Ascending aorta (tissue), 2 donors: ENCODE data around the gene TMEM151A. TPM values are rescaled to one million over a fixed set of nuclear protein-coding genes. Genes with fewer than 3 reads are reported as not detected.

Source experiments
- DNase-seq, 2 donors: peaks; one replicate each; pipeline ENCODE4 v3.0.0-alpha.2; 2019; ENCODE audit warnings: low spot score in 2 of 2
- H3K27ac ChIP-seq, 2 donors: fragments of 200-600 bp; sonication (generic); one replicate each; pipeline ENCODE4 v1.5.1; 2016 to 2017; ENCODE audit warnings: mild to moderate bottlenecking in 1 of 2
- H3K27me3 ChIP-seq: fragments of 200-600 bp; sonication (generic); one replicate; pipeline ENCODE4 v1.5.1; 2017
- H3K36me3 ChIP-seq, 2 donors: fragments of 200-600 bp; sonication (generic); one replicate each; pipeline ENCODE4 v1.5.1; 2016
- H3K4me1 ChIP-seq, 2 donors: fragments of 200-600 bp; sonication (generic); one replicate each; pipeline ENCODE4 v1.5.1; 2016 to 2017; ENCODE audit warnings: mild to moderate bottlenecking in 1 of 2
- H3K4me3 ChIP-seq, 2 donors: fragments of 200-600 bp; sonication (generic); one replicate each; pipeline ENCODE4 v1.5.1; 2016 to 2017; ENCODE audit warnings: mild to moderate bottlenecking in 1 of 2
- H3K9me3 ChIP-seq, 2 donors: fragments of 200-600 bp; sonication (generic); one replicate each; pipeline ENCODE4 v1.5.1; 2016
- intact Hi-C: fragments of 100-400 bp; cut with DNase I; formaldehyde crosslinking; loops from one replicate; pipeline ENCODE4 v1.15.1; 2023
- total RNA-seq: library from RNA; depleted of rRNA; stranded (reverse); fragments of >200 nt; gene quantifications from one replicate; pipeline ENCODE4 v1.1.0, GENCODE V29; 2016
- TF ChIP-seq, protein P1 (sequence below), 3 experiments: fragments of 200-600 bp in 2 of 3; fragments of 450-650 bp in 1 of 3; sonication (generic) in 2 of 3; IDR thresholded peaks; one replicate each; pipeline ENCODE4 v1.5.1; 2016 to 2019; ENCODE audit warnings: antibody characterized with exemption in 3 of 3, mild to moderate bottlenecking in 1 of 3, moderate library complexity in 1 of 3

The TMEM151A gene
- total RNA-seq, 1 donor from 2014 or later = 3.6 TPM

DNA sequence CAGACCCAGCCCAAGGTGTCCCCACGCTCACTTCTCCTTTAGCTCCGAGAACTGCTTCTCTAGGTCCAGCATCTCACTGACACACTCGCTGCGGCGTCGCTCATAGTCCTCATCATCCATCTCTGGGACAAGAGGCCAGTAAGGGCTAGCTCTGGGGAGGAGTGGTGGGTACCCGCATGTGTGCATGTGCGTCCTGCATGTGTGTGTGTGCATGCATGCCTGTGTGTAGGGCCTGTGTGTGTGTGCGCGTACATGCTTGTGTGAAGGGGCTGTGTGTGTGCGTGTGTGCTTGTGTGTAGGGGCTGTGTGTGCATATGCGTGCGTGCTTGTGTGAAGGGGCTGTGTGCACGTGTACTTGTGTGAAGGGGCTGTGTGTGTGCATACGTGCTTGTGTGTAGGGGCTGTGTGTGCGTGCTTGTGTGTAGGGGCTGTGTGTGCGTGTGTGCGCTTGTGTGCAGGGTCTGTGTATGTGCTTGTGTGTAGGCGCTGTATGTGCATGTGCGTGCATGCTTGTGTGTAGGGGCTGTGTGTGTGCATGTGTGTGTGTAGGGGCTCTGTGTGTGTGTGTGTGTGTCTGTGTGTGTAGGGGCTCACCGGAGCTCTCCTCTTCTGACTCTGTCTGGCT, 49.9 kb downstream of the TMEM151A start:
- no peak overlapping the region for H3K27ac ChIP-seq
- TF ChIP-seq, protein P1, sequence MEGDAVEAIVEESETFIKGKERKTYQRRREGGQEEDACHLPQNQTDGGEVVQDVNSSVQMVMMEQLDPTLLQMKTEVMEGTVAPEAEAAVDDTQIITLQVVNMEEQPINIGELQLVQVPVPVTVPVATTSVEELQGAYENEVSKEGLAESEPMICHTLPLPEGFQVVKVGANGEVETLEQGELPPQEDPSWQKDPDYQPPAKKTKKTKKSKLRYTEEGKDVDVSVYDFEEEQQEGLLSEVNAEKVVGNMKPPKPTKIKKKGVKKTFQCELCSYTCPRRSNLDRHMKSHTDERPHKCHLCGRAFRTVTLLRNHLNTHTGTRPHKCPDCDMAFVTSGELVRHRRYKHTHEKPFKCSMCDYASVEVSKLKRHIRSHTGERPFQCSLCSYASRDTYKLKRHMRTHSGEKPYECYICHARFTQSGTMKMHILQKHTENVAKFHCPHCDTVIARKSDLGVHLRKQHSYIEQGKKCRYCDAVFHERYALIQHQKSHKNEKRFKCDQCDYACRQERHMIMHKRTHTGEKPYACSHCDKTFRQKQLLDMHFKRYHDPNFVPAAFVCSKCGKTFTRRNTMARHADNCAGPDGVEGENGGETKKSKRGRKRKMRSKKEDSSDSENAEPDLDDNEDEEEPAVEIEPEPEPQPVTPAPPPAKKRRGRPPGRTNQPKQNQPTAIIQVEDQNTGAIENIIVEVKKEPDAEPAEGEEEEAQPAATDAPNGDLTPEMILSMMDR (IDR thresholded peaks at IDR 0.05) = no peak
- H3K27me3 ChIP-seq = no peaks in the 10 kb centered on the region
- intact Hi-C loops = no loop called here
- no peak overlapping the region for H3K4me3 ChIP-seq
- no peaks in the 10 kb centered on the region for H3K9me3 ChIP-seq
- H3K4me1 ChIP-seq = peaks cover 15 to 27% of the 10 kb centered on the region in 2 donors
- peaks cover 37 to 41% of the 10 kb centered on the region in 2 donors for H3K36me3 ChIP-seq
- DNase-seq = no peak

DNA sequence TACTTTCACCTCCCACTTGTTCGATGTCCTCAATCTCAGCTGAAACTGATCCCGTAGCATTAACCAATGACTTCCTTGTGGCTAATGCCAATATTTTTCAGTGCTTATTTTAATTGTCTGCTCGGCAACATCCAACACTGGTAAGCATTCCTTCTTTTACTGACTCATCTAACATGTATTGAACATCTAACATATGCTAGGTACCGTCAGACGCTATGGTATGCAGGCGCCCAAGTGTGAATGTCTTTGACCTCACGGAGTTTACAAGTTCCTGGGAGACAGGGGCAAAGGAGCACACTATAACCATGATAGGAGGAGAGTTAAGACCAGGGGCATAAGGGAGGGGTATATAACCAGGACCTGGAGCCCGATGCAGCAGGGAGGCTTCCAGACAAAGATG, 51.5 kb downstream of the TMEM151A start:
- H3K36me3 ChIP-seq = peaks cover 30 to 39% of the 10 kb centered on the region in 2 donors
- TF ChIP-seq, protein P1 (IDR thresholded peaks at IDR 0.05) = no peak
- H3K4me3 ChIP-seq = peak overlapping the region in 1 of 2 donors; percentile 65
- H3K27ac ChIP-seq = no peak overlapping the region
- H3K27me3 ChIP-seq = no peaks in the 10 kb centered on the region
- intact Hi-C loops = no loop called here
- DNase-seq = no peak
- no peaks in the 10 kb centered on the region for H3K9me3 ChIP-seq
- peaks cover 13 to 26% of the 10 kb centered on the region in 2 donors for H3K4me1 ChIP-seq

DNA sequence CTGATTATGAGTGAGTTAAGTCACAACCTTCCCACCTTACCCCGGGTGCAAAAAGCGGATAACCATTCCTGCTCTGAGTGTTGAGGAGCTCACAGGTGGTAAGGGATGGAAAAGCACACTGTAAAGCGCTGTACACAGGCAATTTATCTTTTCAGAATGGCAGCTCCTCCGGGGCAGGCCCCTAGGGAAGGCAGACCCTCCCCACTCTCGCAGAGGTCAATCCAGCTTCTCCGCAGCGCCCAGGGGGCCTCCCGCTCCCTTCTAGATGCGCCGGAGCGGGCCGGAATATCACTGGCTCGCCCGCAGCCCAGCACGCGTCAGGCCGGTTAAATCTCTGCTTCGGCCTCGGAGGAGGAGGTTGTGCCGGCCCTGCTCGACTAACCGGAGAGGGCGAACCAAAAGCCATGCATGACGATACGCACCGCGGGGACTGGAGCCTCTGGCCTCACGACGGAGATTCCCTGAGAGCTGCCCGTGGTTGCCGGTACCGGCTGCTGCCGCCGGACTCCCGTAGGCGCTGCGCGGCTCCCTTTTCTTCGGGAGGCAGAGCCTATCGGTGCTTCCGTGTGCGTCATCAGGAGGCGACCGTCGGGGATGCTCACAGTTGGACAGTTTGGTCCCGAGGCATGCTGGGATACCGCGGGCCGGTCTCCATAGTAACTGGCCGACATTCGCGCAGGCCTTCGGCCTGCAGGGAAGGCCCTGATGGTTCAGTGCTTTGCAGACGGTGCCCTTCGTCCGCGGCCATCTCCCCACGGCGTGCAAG, 53.0 kb downstream of the TMEM151A start, which contains the start of gene BRMS1:
BRMS1 (minus strand) TSS at position 555 of the 766 bp plus-strand sequence. CDS start 2,870 bp downstream, outside the sequence.
- Histone ChIP-seq H3K9me3 (no peaks in the 10 kb centered on the region), H3K4me3 (peak within 1 kb of the TSS; percentile 65 to 90), H3K27ac (peak within 1 kb of the TSS; percentile 35 to 88), H3K27me3 (no peaks in the 10 kb centered on the region), H3K4me1 (peaks cover 13 to 26% of the 10 kb centered on the region in 2 donors), H3K36me3 (peaks cover 23 to 27% of the 10 kb centered on the region in 2 donors)
- TF ChIP-seq, protein P1 (IDR thresholded peaks at IDR 0.05) = peak; percentile 13 to 29 (median 23)
- peak; percentile 94 to 99 for DNase-seq
- intact Hi-C loops = loop anchor here (1.0 to 2.0 kb wide), 2 partner anchors 32 to 498 kb away; partner anchors contain the start of gene RCE1

DNA sequence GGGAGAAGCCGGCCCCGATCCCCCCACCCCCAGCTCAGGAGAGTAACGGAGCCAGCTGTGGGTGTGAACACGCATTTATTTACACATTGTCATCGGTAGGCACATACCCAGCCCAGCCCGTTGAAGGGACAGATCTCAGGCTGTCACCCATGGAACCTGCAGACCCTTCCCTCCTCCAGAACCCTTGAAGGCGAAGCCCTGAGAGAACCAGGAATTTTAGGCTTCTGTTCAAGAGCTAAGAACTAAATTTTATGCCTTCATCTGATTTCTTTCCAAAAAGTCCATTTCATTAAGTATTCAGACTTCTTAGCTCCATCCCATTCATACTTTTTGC, 53.6 kb downstream of the TMEM151A start:
- Histone ChIP-seq H3K4me3 (peak overlapping the region; percentile 65 to 90), H3K27ac (peak overlapping the region; percentile 31 to 88), H3K4me1 (peaks cover 13 to 26% of the 10 kb centered on the region in 2 donors), H3K27me3 (no peaks in the 10 kb centered on the region), H3K9me3 (no peaks in the 10 kb centered on the region), H3K36me3 (peaks cover 17 to 21% of the 10 kb centered on the region in 2 donors)
- intact Hi-C loops = loop anchor here (1.0 to 2.0 kb wide), 2 partner anchors 33 to 498 kb away; partner anchors contain the start of gene RCE1
- TF ChIP-seq, protein P1 (IDR thresholded peaks at IDR 0.05) = no peak
- DNase-seq = no peak

Other genes with a start within 250 kb of the TMEM151A start
- not detected for gene GAL3ST3, start 242.7 kb upstream of the TMEM151A start, total RNA-seq
- gene SF3B2, start 239.5 kb upstream of the TMEM151A start, total RNA-seq = 128 TPM
- 138 TPM for gene PACS1, start 221.6 kb upstream of the TMEM151A start, total RNA-seq
- gene KLC2, start 34.2 kb upstream of the TMEM151A start, total RNA-seq = 29.9 TPM
- 171 TPM for gene RAB1B, start 23.3 kb upstream of the TMEM151A start, total RNA-seq
- not detected for gene CNIH2, start 13.7 kb upstream of the TMEM151A start, total RNA-seq
- gene YIF1A, start 2.8 kb upstream of the TMEM151A start, total RNA-seq = 161 TPM
- gene CD248, start 25.1 kb downstream of the TMEM151A start, total RNA-seq = 193 TPM
- 28.5 TPM for gene RIN1, start 44.5 kb downstream of the TMEM151A start, total RNA-seq
- gene BRMS1, start 53.2 kb downstream of the TMEM151A start, total RNA-seq = 24.8 TPM
- 64.2 TPM for gene B4GAT1, start 55.7 kb downstream of the TMEM151A start, total RNA-seq
- gene SLC29A2, start 79.9 kb downstream of the TMEM151A start, total RNA-seq = not detected
- 5.0 TPM for gene NPAS4, start 129.1 kb downstream of the TMEM151A start, total RNA-seq
- gene MRPL11, start 147.0 kb downstream of the TMEM151A start, total RNA-seq = 96.2 TPM
- gene PELI3, start 175.0 kb downstream of the TMEM151A start, total RNA-seq = 13.2 TPM
- 14.8 TPM for gene DPP3, start 188.5 kb downstream of the TMEM151A start, total RNA-seq
- 39.6 TPM for gene BBS1, start 218.7 kb downstream of the TMEM151A start, total RNA-seq